Activated CD4-positive, alpha-beta T cell treated with anti-CD3 and anti-CD28 coated beads for 36 hours (primary cell): ENCODE results near the gene NETO2. TPM values are rescaled to one million over a fixed set of nuclear protein-coding genes. Genes with fewer than 3 reads are reported as not detected.
"Not testable (repeated sequence)": the region's sequence is repeated elsewhere in the genome, so short reads cannot be mapped to it uniquely, and the experiment has no call there.

Experiments
- ATAC-seq: fragments of 200-7000 bp; cut with Tn5 transposase; one replicate; pipeline ENCODE4 v1.10.0; 2021; ENCODE audit warnings: mild to moderate bottlenecking, moderate library complexity
- CTCF ChIA-PET: fragments of 350-600 bp; sonication (Branson Sonifier 250); formaldehyde crosslinking; loops from one replicate; lab custom pipeline; 2021; ENCODE audit warnings: antibody characterized with exemption; lab: Charles Lee
- POLR2A ChIA-PET: fragments of 350-600 bp; sonication (Branson Sonifier 250); formaldehyde crosslinking; loops from one replicate; lab custom pipeline; 2021; ENCODE audit warnings: antibody characterized with exemption, inconsistent platforms; lab: Charles Lee
- DNase-seq: peaks from one replicate; pipeline ENCODE4 v3.0.0-alpha.2; 2020
- H3K27ac Mint-ChIP-seq: one replicate; pipeline ENCODE4 v1.8.0; 2021; ENCODE audit warnings: mixed read lengths
- H3K27me3 Mint-ChIP-seq: one replicate; pipeline ENCODE4 v1.8.0; 2021; ENCODE audit warnings: mixed read lengths
- H3K36me3 Mint-ChIP-seq: one replicate; pipeline ENCODE4 v1.8.0; 2021; ENCODE audit warnings: low read depth, mixed read lengths
- H3K4me1 Mint-ChIP-seq: one replicate; pipeline ENCODE4 v1.8.0; 2021; ENCODE audit warnings: mixed read lengths
- H3K4me3 Mint-ChIP-seq: one replicate; pipeline ENCODE4 v1.8.0; 2021; ENCODE audit warnings: mild to moderate bottlenecking, moderate library complexity, mixed read lengths
- H3K9me3 Mint-ChIP-seq: one replicate; pipeline ENCODE4 v1.8.0; 2021; ENCODE audit warnings: low read depth, mixed read lengths
- intact Hi-C, 2 experiments: fragments of 100-400 bp; cut with DNase I in 1 of 2; cut with micrococcal nuclease in 1 of 2; formaldehyde crosslinking; loops; one replicate each; pipeline versions ENCODE4 v1.14.2 to v1.15.1; 2022 to 2024; cut with DNase I, micrococcal nuclease
- total RNA-seq, 2 experiments: library from RNA; stranded (reverse); gene quantifications; one replicate each; pipeline ENCODE4 v1.2.3, GENCODE V29; 2021

NETO2 gene
- total RNA-seq, 2 experiments from 2014 or later: 4.4 to 5.7 TPM

GRCh38 chr16:47064775-47065174 lies 79.0 kb downstream of the NETO2 start:
- ChIA-PET POLR2A (no interaction called here), CTCF (no interaction called here)
- Mint-ChIP-seq H3K27me3 (no peaks in the 10 kb centered on the region), H3K9me3 (peaks cover 2% of the 10 kb centered on the region), H3K4me1 (peaks cover 6% of the 10 kb centered on the region), H3K4me3 (no peak overlapping the region), H3K27ac (no peak overlapping the region), H3K36me3 (peaks cover 2% of the 10 kb centered on the region)
- ATAC-seq: no peak
- intact Hi-C loops: no loop called here
- DNase-seq: no peak

DNA sequence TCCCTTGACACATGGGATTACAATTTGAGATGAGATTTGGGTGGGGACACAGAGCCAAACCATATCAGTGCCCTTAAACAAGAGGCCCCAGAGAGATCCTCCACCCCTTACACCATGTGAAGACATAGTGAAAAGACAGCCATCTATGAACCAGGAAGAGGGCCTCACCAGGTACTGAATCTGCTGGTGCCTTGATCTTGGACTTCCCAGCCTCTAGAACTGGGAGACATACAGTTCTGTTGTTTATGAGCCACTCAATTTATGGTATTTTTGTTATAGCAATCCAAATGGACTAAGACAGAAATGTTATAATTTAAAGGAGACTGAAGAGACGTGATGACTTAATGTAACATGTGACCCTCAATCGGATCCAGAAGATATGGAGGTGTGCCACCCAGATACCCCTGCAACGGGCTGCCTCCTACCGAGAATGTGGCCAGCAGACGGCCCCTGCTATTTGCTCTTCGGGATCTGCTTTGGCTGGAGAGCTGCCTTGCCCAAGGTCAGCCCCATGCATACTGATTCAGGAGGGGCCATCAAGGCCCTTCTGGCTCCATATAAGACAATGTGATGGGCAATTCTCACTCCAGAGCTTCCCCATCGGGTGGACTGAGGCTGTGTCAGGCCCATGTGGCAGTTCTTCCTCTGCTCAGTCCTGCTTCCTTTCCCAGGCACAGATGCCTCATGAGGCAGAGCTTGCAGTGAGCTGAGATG lies 80.6 kb downstream of the NETO2 start:
- ChIA-PET POLR2A (no interaction called here), CTCF (no interaction called here)
- Mint-ChIP-seq H3K4me1 (no peaks in the 10 kb centered on the region), H3K36me3 (peaks cover 2% of the 10 kb centered on the region), H3K27ac (no peak overlapping the region), H3K9me3 (peaks cover 2% of the 10 kb centered on the region), H3K4me3 (no peak overlapping the region), H3K27me3 (no peaks in the 10 kb centered on the region)
- ATAC-seq (no peak), DNase-seq (no peak)
- intact Hi-C loops: no loop called here

DNA sequence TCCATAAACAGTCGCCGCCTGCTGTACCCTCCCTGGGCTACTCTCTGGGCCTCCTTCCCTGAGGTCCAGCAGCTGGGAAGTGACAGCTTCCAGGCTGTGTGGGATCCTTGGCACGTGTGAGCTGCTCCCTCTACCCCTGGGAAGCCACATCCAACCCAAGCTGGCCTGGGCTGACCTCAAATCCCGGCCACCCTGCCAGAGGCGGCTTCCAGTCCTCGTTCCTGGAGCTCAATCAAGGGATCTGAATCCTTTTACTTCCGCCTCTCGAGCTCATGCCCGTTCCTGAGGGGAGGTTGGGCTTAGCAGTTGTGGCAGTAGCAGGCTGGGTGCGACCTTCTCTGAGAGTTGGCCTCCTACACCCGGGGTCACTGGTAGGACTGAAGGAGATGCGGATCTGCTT lies 82.5 kb downstream of the NETO2 start:
- ChIA-PET CTCF (interaction anchor here (0.5 to 0.6 kb wide), 3 partner anchors 93 to 1357 kb away, joined by 3 read pairs; no protein-coding TSS in a partner anchor), POLR2A (interaction anchor here (0.6 kb wide), 1 partner anchor 19 kb away, joined by 5 read pairs; no protein-coding TSS in a partner anchor)
- intact Hi-C loops: no loop called here
- ATAC-seq: no peak
- DNase-seq: no peak
- no peaks in the 10 kb centered on the region for H3K27me3 Mint-ChIP-seq
- H3K27ac Mint-ChIP-seq: no peak overlapping the region
- peaks cover 2% of the 10 kb centered on the region for H3K36me3 Mint-ChIP-seq
- peaks cover 2% of the 10 kb centered on the region for H3K9me3 Mint-ChIP-seq
- H3K4me1 Mint-ChIP-seq: no peaks in the 10 kb centered on the region
- H3K4me3 Mint-ChIP-seq: no peak overlapping the region

GRCh38 chr16:47060596-47060995 lies 83.1 kb downstream of the NETO2 start:
- H3K4me1 Mint-ChIP-seq: no peaks in the 10 kb centered on the region
- H3K27ac Mint-ChIP-seq: no peak overlapping the region
- H3K27me3 Mint-ChIP-seq: no peaks in the 10 kb centered on the region
- ChIA-PET CTCF (interaction anchor here (0.5 to 0.8 kb wide), 3 partner anchors 23 to 1358 kb away, joined by 3 read pairs; no protein-coding TSS in a partner anchor), POLR2A (no interaction called here)
- H3K9me3 Mint-ChIP-seq: peaks cover 2% of the 10 kb centered on the region
- ATAC-seq (no peak), DNase-seq (no peak)
- no peak overlapping the region for H3K4me3 Mint-ChIP-seq
- intact Hi-C loops: no loop called here
- H3K36me3 Mint-ChIP-seq: peaks cover 2% of the 10 kb centered on the region

- H3K9me3 Mint-ChIP-seq: peaks cover 2% of the 10 kb centered on the region
- no peak overlapping the region for H3K27ac Mint-ChIP-seq
- DNase-seq: no peak
- H3K4me3 Mint-ChIP-seq: no peak overlapping the region
- POLR2A ChIA-PET: no interaction called here
- CTCF ChIA-PET: interaction anchor here (0.8 kb wide), 1 partner anchor 22 kb away, joined by 3 read pairs; no protein-coding TSS in a partner anchor
- ATAC-seq: no peak
- intact Hi-C loops: no loop called here
- H3K27me3 Mint-ChIP-seq: no peaks in the 10 kb centered on the region
- peaks cover 2% of the 10 kb centered on the region for H3K36me3 Mint-ChIP-seq
- no peaks in the 10 kb centered on the region for H3K4me1 Mint-ChIP-seq
Observed at GRCh38 chr16:47059991-47060390, 83.8 kb downstream of the NETO2 start.

DNA sequence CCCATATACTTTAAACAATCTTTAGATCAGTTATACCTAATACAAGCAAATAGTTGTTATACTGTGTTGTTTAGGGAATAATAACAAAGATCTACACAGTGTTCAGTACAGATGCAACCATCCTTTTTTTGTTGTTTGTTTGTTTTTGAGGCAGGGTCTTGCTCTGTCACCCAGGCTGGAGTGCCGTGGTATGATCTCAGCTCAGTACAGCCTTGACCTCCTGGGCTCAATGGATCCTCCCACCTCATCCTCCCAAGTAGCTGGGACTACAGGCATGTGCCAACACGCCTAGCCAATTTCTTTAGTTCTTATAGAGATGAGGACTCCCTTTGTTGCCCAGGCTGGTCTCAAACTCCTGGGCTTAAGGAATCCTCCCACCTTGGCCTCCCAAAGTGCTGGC lies 84.6 kb downstream of the NETO2 start:
- DNase-seq, ATAC-seq, H3K27me3 Mint-ChIP-seq, POLR2A ChIA-PET, CTCF ChIA-PET, H3K9me3 Mint-ChIP-seq, H3K4me3 Mint-ChIP-seq, H3K36me3 Mint-ChIP-seq, H3K4me1 Mint-ChIP-seq, intact Hi-C loops, H3K27ac Mint-ChIP-seq: not testable (repeated sequence)

GRCh38 chr16:47058295-47059086 lies 85.3 kb downstream of the NETO2 start:
- no peak overlapping the region for H3K27ac Mint-ChIP-seq
- peaks cover 2% of the 10 kb centered on the region for H3K36me3 Mint-ChIP-seq
- ATAC-seq (no peak), DNase-seq (no peak)
- peaks cover 2% of the 10 kb centered on the region for H3K9me3 Mint-ChIP-seq
- POLR2A ChIA-PET: no interaction called here
- no peaks in the 10 kb centered on the region for H3K4me1 Mint-ChIP-seq
- no peak overlapping the region for H3K4me3 Mint-ChIP-seq
- H3K27me3 Mint-ChIP-seq: no peaks in the 10 kb centered on the region
- CTCF ChIA-PET: no interaction called here
- intact Hi-C loops: no loop called here

DNA sequence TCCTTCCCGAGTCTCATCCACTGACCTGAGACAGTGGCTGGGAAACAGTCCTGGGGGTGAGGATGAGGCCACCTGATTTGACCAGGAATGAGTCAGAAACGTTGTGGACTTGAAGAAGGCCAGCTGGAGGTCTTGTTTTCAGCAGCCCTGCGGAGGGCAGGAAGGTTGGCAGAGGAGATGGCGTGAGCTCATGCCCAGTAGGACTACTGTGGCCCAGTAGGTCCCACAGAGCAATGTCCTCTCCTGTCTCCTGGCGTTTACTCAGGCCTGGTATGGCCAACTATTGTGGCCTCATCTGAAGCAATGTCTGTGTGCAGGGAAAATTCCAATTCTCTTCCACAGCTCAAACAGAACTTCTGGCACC lies 86.1 kb downstream of the NETO2 start:
- POLR2A ChIA-PET: no interaction called here
- H3K27me3 Mint-ChIP-seq: no peaks in the 10 kb centered on the region
- H3K9me3 Mint-ChIP-seq: no peaks in the 10 kb centered on the region
- intact Hi-C loops: no loop called here
- H3K36me3 Mint-ChIP-seq: peaks cover 2% of the 10 kb centered on the region
- no peak overlapping the region for H3K27ac Mint-ChIP-seq
- no peak for DNase-seq
- H3K4me1 Mint-ChIP-seq: no peaks in the 10 kb centered on the region
- ATAC-seq: no peak
- CTCF ChIA-PET: no interaction called here
- no peak overlapping the region for H3K4me3 Mint-ChIP-seq

DNA sequence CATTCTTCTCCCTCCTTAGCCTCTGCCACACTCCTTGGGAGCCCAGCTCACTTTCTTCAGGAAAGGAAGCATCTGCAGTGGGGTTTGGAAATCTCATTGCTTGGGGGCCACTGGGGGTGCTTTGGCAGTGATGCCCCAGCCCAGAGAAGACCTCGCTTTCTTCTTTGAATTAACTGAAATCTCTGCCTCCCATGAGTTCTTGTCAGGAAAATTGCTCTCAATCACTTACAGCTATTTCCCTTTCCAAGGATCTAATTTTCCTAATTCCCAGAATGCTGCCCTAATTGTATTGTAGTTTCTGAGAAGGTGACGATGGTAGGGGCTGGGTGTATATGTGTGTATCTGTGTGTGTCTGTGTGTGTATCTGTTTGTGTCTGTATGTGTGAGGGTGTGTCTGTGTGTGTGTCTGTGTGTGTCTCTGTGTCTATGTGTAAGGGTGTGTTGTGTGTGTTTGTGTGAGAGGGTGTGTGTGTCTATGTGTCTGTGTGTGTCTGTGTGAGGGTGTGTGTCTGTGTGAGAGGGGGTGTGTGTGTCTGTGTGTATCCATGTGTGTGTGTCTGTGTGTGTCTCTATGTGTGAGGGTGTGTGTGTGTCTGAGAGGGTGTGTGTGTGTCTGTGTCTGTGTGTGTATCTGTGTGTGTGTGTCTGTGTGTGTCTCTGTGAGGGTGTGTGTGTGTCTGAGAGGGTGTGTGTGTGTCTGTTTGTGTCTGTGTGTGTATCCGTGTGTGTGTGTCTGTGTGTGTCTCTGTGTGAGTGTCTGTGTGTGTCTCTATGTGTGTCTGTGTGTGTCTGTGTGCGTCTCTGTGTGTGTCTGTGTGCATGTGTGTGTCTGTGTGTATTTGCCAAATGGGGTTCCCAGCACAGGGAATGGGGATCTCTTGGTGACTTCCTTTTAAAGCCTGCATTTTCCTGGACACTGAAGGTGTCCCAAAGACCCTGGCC lies 86.8 kb downstream of the NETO2 start:
- ATAC-seq: no peak
- POLR2A ChIA-PET: no interaction called here
- H3K9me3 Mint-ChIP-seq: no peaks in the 10 kb centered on the region
- CTCF ChIA-PET: no interaction called here
- no peaks in the 10 kb centered on the region for H3K4me1 Mint-ChIP-seq
- no peak overlapping the region for H3K4me3 Mint-ChIP-seq
- no peak overlapping the region for H3K27ac Mint-ChIP-seq
- no peaks in the 10 kb centered on the region for H3K36me3 Mint-ChIP-seq
- H3K27me3 Mint-ChIP-seq: no peaks in the 10 kb centered on the region
- intact Hi-C loops: no loop called here
- DNase-seq: no peak

- POLR2A ChIA-PET: interaction anchor here (0.6 kb wide), 1 partner anchor 12 kb away, joined by 7 read pairs; no protein-coding TSS in a partner anchor
- ATAC-seq, H3K4me1 Mint-ChIP-seq, H3K9me3 Mint-ChIP-seq, H3K4me3 Mint-ChIP-seq, CTCF ChIA-PET, H3K36me3 Mint-ChIP-seq, H3K27me3 Mint-ChIP-seq, intact Hi-C loops, DNase-seq, H3K27ac Mint-ChIP-seq: not testable (repeated sequence)
Observed at GRCh38 chr16:47056061-47056460, 87.7 kb downstream of the NETO2 start.
